Stimulated activated CD8-positive, alpha-beta memory T cell treated with anti-CD3 and anti-CD28 coated beads, Interleukin-15, amount 100 ng/mL, for 1 hour (primary cell): Measurements from ENCODE around the gene TXNDC17.
"Not testable (repeated sequence)": the region's sequence is repeated elsewhere in the genome, so short reads cannot be mapped to it uniquely, and the experiment has no call there.

Experiments used
- DNase-seq: peaks from one replicate; pipeline ENCODE4 v3.0.0-alpha.2; 2020; ENCODE audit warnings: low read depth

TXNDC17 gene

GRCh38 chr17:6640536-6641246 lies at the start of gene TXNDC17, which contains the start of gene KIAA0753:
TXNDC17 (plus strand) TSS chr17:6641060; CDS start chr17:6641083, 23 bp downstream.
KIAA0753 (minus strand) TSS chr17:6640711; CDS start chr17:6635103, 5,608 bp downstream.
- peak; percentile 79 for DNase-seq

GRCh38 chr17:6591599-6592158 lies 49.2 kb upstream of the TXNDC17 start:
- no peak for DNase-seq

- no peak for DNase-seq
These were observed 48.7 kb upstream of the TXNDC17 start for GRCh38 chr17:6592173-6592572.

GRCh38 chr17:6593371-6593770 lies 47.5 kb upstream of the TXNDC17 start:
- DNase-seq = not testable (repeated sequence)

GRCh38 chr17:6596081-6596480 lies 44.8 kb upstream of the TXNDC17 start:
- no peak for DNase-seq

- DNase-seq = no peak
These were observed 44.3 kb upstream of the TXNDC17 start for GRCh38 chr17:6596511-6596910.

GRCh38 chr17:6596941-6597340 lies 43.9 kb upstream of the TXNDC17 start:
- DNase-seq = no peak

GRCh38 chr17:6597727-6598126 lies 43.1 kb upstream of the TXNDC17 start:
- DNase-seq = no peak

GRCh38 chr17:6599364-6599763 lies 41.5 kb upstream of the TXNDC17 start:
- no peak for DNase-seq

- no peak for DNase-seq
These were observed 38.7 kb upstream of the TXNDC17 start for GRCh38 chr17:6602141-6602540.

GRCh38 chr17:6603744-6604325 lies 37.0 kb upstream of the TXNDC17 start:
- DNase-seq = no peak

GRCh38 chr17:6605142-6605541 lies 35.7 kb upstream of the TXNDC17 start:
- DNase-seq = no peak

GRCh38 chr17:6608321-6608720 lies 32.5 kb upstream of the TXNDC17 start:
- DNase-seq = no peak

GRCh38 chr17:6610011-6610410 lies 30.8 kb upstream of the TXNDC17 start:
- DNase-seq = no peak

- no peak for DNase-seq
These were observed 29.6 kb upstream of the TXNDC17 start for GRCh38 chr17:6611231-6611630.

- DNase-seq = no peak
These were observed 16.9 kb upstream of the TXNDC17 start for GRCh38 chr17:6623941-6624340.

GRCh38 chr17:6626616-6627015 lies 14.2 kb upstream of the TXNDC17 start:
- no peak for DNase-seq

- DNase-seq = no peak
These were observed 13.8 kb upstream of the TXNDC17 start for GRCh38 chr17:6627019-6627418.

- DNase-seq = no peak
These were observed 10.5 kb upstream of the TXNDC17 start for GRCh38 chr17:6630390-6630789.

GRCh38 chr17:6632530-6632929 lies 8.3 kb upstream of the TXNDC17 start:
- DNase-seq = no peak

GRCh38 chr17:6633263-6633662 lies 7.6 kb upstream of the TXNDC17 start:
- DNase-seq = no peak

- no peak for DNase-seq
These were observed 4.8 kb upstream of the TXNDC17 start for GRCh38 chr17:6636105-6636504.
